B cell (primary cell): ENCODE data around the gene TIAM2. TPM values are rescaled to one million over a fixed set of nuclear protein-coding genes. Genes with fewer than 3 reads are reported as not detected.

Source experiments
- ATAC-seq: fragments of 200-7000 bp; cut with Tn5 transposase; one replicate; pipeline ENCODE4 v1.10.0; 2021; ENCODE audit warnings: low read depth, mild to moderate bottlenecking, moderate number of reproducible peaks, moderate library complexity
- CTCF ChIA-PET: fragments of 350-600 bp; sonication (Branson Sonifier 250); formaldehyde crosslinking; loops from one replicate; lab custom pipeline; 2021; ENCODE audit warnings: antibody characterized with exemption, inconsistent platforms; lab: Charles Lee
- POLR2A ChIA-PET: fragments of 350-600 bp; sonication (Branson Sonifier 250); formaldehyde crosslinking; loops from one replicate; lab custom pipeline; 2021; ENCODE audit warnings: antibody characterized with exemption; lab: Charles Lee
- DNase-seq: peaks from one replicate; pipeline ENCODE4 v3.0.0; 2013
- H2AFZ ChIP-seq: 2 replicates; pipeline ENCODE4 v1.6.1; 2012; ENCODE audit warnings: mild to moderate bottlenecking, low read depth, low read length; ENCODE audit not compliant: insufficient read depth, poor library complexity, severe bottlenecking
- H3K27ac ChIP-seq, 2 donors: 1 replicate in 1 of 2; 2 replicates in 1 of 2; pipeline ENCODE4 v1.5.1; 2012 to 2013; ENCODE audit warnings: low read length in 2 of 2, mild to moderate bottlenecking in 2 of 2, moderate library complexity in 1 of 2
- H3K27me3 ChIP-seq, 4 experiments: fragments of 200-600 bp in 1 of 4; sonication (generic) in 1 of 4; replicated peaks in 1 of 4; 1 replicate in 2 of 4; 2 replicates in 2 of 4; pipeline versions ENCODE4 v1.6.1 to v1.7.0; 2013 to 2016; ENCODE audit warnings: low read length in 3 of 4, mild to moderate bottlenecking in 2 of 4, mixed read lengths in 1 of 4, moderate library complexity in 1 of 4; ENCODE audit not compliant: insufficient read depth in 4 of 4, control insufficient read depth in 3 of 4; ENCODE audit errors: control extremely low read depth in 1 of 4
- H3K36me3 ChIP-seq, 2 experiments: replicated peaks in 1 of 2; 1 replicate in 1 of 2; 2 replicates in 1 of 2; pipeline versions ENCODE4 v1.6.1 to v1.7.1; 2013; ENCODE audit warnings: low read length in 1 of 2; ENCODE audit not compliant: insufficient read depth in 2 of 2, control insufficient read depth in 1 of 2; ENCODE audit errors: control extremely low read depth in 1 of 2, extremely low read depth in 1 of 2
- H3K4me1 ChIP-seq, 2 donors: fragments of 200-600 bp in 1 of 2; sonication (generic) in 1 of 2; 1 replicate in 1 of 2; 2 replicates in 1 of 2; pipeline versions ENCODE4 v1.5.1 to v1.6.1; 2013 to 2017; ENCODE audit warnings: low read length in 2 of 2; ENCODE audit not compliant: control insufficient read depth in 2 of 2, insufficient read depth in 2 of 2
- H3K4me2 ChIP-seq: replicated peaks from 2 replicates; pipeline ENCODE3; 2012; ENCODE audit warnings: mild to moderate bottlenecking, low read depth, low read length; ENCODE audit not compliant: poor library complexity, severe bottlenecking
- H3K4me3 ChIP-seq, 5 experiments: fragments of 200-600 bp in 1 of 5; sonication (generic) in 1 of 5; 1 replicate in 3 of 5; 2 replicates in 2 of 5; pipeline versions ENCODE4 v1.5.1 to v1.7.0; 2011 to 2016; ENCODE audit warnings: low read length in 4 of 5, mild to moderate bottlenecking in 4 of 5, low read depth in 2 of 5, control low read depth in 1 of 5, moderate library complexity in 1 of 5; ENCODE audit not compliant: insufficient read depth in 1 of 5; ENCODE audit errors: control extremely low read depth in 1 of 5, extremely low read depth in 1 of 5
- H3K79me2 ChIP-seq: fragments of 200-600 bp; sonication (generic); one replicate; pipeline ENCODE4 v1.6.0; 2016; ENCODE audit warnings: low read length; ENCODE audit not compliant: control insufficient read depth, insufficient read depth
- H3K9ac ChIP-seq: fragments of 200-600 bp; sonication (generic); 2 replicates; pipeline ENCODE4 v1.6.1; 2017; ENCODE audit warnings: mild to moderate bottlenecking, low read length, moderate library complexity
- H3K9me3 ChIP-seq, 3 donors: one replicate each; pipeline versions ENCODE4 v1.6.1 to v1.7.1; 2013; ENCODE audit warnings: low read length in 2 of 3; ENCODE audit not compliant: control insufficient read depth in 2 of 3, insufficient read depth in 1 of 3; ENCODE audit errors: control extremely low read depth in 1 of 3
- H4K20me1 ChIP-seq: 2 replicates; pipeline ENCODE4 v1.6.0; 2012; ENCODE audit warnings: mild to moderate bottlenecking, low read length; ENCODE audit not compliant: insufficient read depth, control insufficient read depth, poor library complexity, severe bottlenecking
- H3K27ac Mint-ChIP-seq: one replicate; pipeline ENCODE4 v1.8.0; 2021; ENCODE audit warnings: mixed read lengths
- H3K27me3 Mint-ChIP-seq: one replicate; pipeline ENCODE4 v1.8.0; 2021; ENCODE audit warnings: mixed read lengths
- H3K4me1 Mint-ChIP-seq: one replicate; pipeline ENCODE4 v1.8.0; 2021; ENCODE audit warnings: mixed read lengths
- H3K4me3 Mint-ChIP-seq: one replicate; pipeline ENCODE4 v1.8.0; 2021; ENCODE audit warnings: mixed read lengths
- H3K9me3 Mint-ChIP-seq: one replicate; pipeline ENCODE4 v1.8.0; 2022; ENCODE audit warnings: mixed read lengths; ENCODE audit not compliant: insufficient read depth
- EZH2 ChIP-seq: IDR thresholded peaks from 2 replicates; pipeline ENCODE4 v1.6.1; 2012; ENCODE audit warnings: borderline replicate concordance, low read depth, mild to moderate bottlenecking, moderate library complexity, low read length; ENCODE audit not compliant: insufficient read depth, poor library complexity, severe bottlenecking
- WGBS: methylation state at CpG from one replicate; pipeline ENCODE4 v1.1.5; 2013; ENCODE audit warnings: missing lambda C conversion rate; ENCODE audit not compliant: insufficient coverage; 5-methylcytosine and 5-hydroxymethylcytosine counted together
- intact Hi-C: fragments of 100-400 bp; cut with micrococcal nuclease; formaldehyde crosslinking; loops from one replicate; pipeline ENCODE4 v1.10.0; 2022
- polyA plus RNA-seq: library from polyadenylated mRNA; depleted of rRNA; stranded (reverse); fragments of >200 nt; gene quantifications from 2 replicates; pipeline ENCODE4 v1.2.3, GENCODE V29; 2012
- total RNA-seq, 2 donors: library from RNA; stranded (reverse); fragments of 120-200 nt in 1 of 2; gene quantifications; 1 replicate in 1 of 2; 2 replicates in 1 of 2; pipeline versions ENCODE4 v1.2.3 to v1.2.4, GENCODE V29; 2013 to 2022
- TF ChIP-seq, protein P1 (sequence below): fragments of 200-600 bp; IDR thresholded peaks from one replicate; pipeline ENCODE4 v1.8.0; 2022; ENCODE audit warnings: antibody characterized with exemption, mild to moderate bottlenecking

TIAM2 gene
- total and polyA plus RNA-seq, 2 donors (not counting 1 experiment from before 2014, with no cell fraction given), result 13.1 to 18.8 TPM

DNA sequence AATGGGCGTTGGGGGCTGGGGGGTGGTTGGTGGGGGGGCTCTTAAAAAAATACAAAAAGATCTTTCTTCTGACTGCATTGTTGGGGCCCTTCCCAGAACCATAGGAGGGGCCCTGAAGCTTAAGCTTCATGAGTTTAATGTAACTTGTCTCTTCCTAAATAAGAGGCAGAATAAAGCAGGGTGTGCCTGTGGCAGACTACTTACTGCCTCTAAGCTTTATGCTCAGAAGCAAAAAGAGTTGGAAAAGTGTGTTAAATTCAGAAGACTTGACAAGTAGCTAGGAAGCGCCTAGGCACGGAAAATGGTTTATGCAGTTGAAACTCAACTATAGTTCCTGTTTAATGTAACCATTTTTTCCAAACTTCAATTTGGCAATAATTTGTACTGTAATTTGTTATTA, 44.5 kb downstream of the TIAM2 start:
- H3K4me1 Mint-ChIP-seq, result no peaks in the 10 kb centered on the region
- no peaks in the 10 kb centered on the region for H3K36me3 ChIP-seq
- H3K9me3 Mint-ChIP-seq, result no peaks in the 10 kb centered on the region
- no peaks in the 10 kb centered on the region for H3K27me3 ChIP-seq
- H3K4me3 Mint-ChIP-seq, result no peak overlapping the region
- CTCF ChIA-PET, result interaction anchor here (0.6 to 0.9 kb wide), 3 partner anchors 38 to 884 kb away, joined by 3 read pairs; no protein-coding TSS in a partner anchor
- intact Hi-C loops, result no loop called here
- H3K27me3 Mint-ChIP-seq, result no peaks in the 10 kb centered on the region
- WGBS, result no CpG with 5 or more reads among the region's 3 CpGs
- POLR2A ChIA-PET, result no interaction called here
- H3K9me3 ChIP-seq, result no peaks in the 10 kb centered on the region
- no peak overlapping the region for H3K4me3 ChIP-seq
- H3K79me2 ChIP-seq, result no peaks in the 10 kb centered on the region
- H3K9ac ChIP-seq, result no peak overlapping the region
- H3K4me2 ChIP-seq, result no peak overlapping the region
- no peak overlapping the region for H3K27ac ChIP-seq
- H3K27ac Mint-ChIP-seq, result no peak overlapping the region
- TF ChIP-seq EZH2, result no peak
- TF ChIP-seq, protein P1, sequence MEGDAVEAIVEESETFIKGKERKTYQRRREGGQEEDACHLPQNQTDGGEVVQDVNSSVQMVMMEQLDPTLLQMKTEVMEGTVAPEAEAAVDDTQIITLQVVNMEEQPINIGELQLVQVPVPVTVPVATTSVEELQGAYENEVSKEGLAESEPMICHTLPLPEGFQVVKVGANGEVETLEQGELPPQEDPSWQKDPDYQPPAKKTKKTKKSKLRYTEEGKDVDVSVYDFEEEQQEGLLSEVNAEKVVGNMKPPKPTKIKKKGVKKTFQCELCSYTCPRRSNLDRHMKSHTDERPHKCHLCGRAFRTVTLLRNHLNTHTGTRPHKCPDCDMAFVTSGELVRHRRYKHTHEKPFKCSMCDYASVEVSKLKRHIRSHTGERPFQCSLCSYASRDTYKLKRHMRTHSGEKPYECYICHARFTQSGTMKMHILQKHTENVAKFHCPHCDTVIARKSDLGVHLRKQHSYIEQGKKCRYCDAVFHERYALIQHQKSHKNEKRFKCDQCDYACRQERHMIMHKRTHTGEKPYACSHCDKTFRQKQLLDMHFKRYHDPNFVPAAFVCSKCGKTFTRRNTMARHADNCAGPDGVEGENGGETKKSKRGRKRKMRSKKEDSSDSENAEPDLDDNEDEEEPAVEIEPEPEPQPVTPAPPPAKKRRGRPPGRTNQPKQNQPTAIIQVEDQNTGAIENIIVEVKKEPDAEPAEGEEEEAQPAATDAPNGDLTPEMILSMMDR, result no peak
- H4K20me1 ChIP-seq, result no peaks in the 10 kb centered on the region
- no peaks in the 10 kb centered on the region for H3K4me1 ChIP-seq
- H2AFZ ChIP-seq, result no peak overlapping the region
- no peak for DNase-seq
- no peak for ATAC-seq

GRCh38 chr6:155040154-155040553, 45.0 kb downstream of the TIAM2 start:
- H3K79me2 ChIP-seq, result no peaks in the 10 kb centered on the region
- intact Hi-C loops, result no loop called here
- TF ChIP-seq, protein P1, result no peak
- no peak for TF ChIP-seq EZH2
- no peak overlapping the region for H2AFZ ChIP-seq
- H3K4me2 ChIP-seq, result no peak overlapping the region
- H3K36me3 ChIP-seq, result no peaks in the 10 kb centered on the region
- no peaks in the 10 kb centered on the region for H3K27me3 ChIP-seq
- Mint-ChIP-seq H3K27me3 (no peaks in the 10 kb centered on the region), H3K27ac (no peak overlapping the region), H3K9me3 (no peaks in the 10 kb centered on the region), H3K4me3 (no peak overlapping the region), H3K4me1 (no peaks in the 10 kb centered on the region)
- ChIA-PET POLR2A (no interaction called here), CTCF (interaction anchor here (0.6 to 1.3 kb wide), 4 partner anchors 38 to 883 kb away, joined by 3 read pairs; no protein-coding TSS in a partner anchor)
- no peak overlapping the region for H3K9ac ChIP-seq
- no peaks in the 10 kb centered on the region for H3K4me1 ChIP-seq
- DNase-seq, result no peak
- H3K4me3 ChIP-seq, result no peak overlapping the region
- no peak overlapping the region for H3K27ac ChIP-seq
- 83% methylated on average over 1 of the region's 2 CpGs for WGBS
- no peaks in the 10 kb centered on the region for H3K9me3 ChIP-seq
- H4K20me1 ChIP-seq, result no peaks in the 10 kb centered on the region
- ATAC-seq, result no peak
